Measurements from ENCODE around the gene RS1. TPM values are rescaled to one million over a fixed set of nuclear protein-coding genes. Genes with fewer than 3 reads are reported as not detected.

Gene RS1
- total and polyA plus RNA-seq, 9 of the 15 experiments (the other 6 are each of a cell fraction or from before 2014, with no cell fraction given) = not detected

DNA sequence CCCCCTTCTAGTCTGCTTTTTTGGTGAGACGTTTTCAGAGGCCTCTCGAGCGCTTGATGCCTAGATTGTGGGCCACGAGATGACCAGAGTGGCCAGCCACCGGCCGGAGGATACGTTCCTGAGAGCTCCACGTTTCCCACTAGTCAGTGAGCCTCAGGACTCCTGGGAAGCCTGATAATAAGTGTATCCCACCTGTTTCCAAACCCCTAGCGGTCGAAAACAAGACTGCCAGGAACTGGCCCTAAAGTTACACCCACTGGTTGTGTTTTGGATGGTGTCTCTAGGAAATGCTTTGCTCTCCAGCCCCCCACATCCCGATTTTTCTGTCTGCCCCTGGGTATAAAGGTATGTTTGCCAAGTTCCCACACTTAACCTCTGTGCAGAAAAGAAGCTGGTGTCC, 4.6 kb upstream of the RS1 start:
- WGBS (ENCODE audit: insufficient coverage, low coverage, missing lambda C conversion rate) = 4% methylated on average over 9 of the region's 11 CpGs
- Histone ChIP-seq H3K27ac (ENCODE audit: extremely low read depth, low read depth, low read length) (no peak overlapping the region), H3K4me3 (no peak overlapping the region), H3K9ac (ENCODE audit: insufficient read depth in 1 of 2, low read depth in 2 of 2, low read length in 2 of 2) (no peak overlapping the region), H3K27me3 (ENCODE audit: control insufficient read depth in 2 of 2, insufficient read depth in 2 of 2, low read length in 2 of 2) (no peaks in the 10 kb centered on the region), H3K9me3 (replicated peaks; ENCODE audit: control insufficient read depth, insufficient read depth, low read depth, low read length) (no peaks in the 10 kb centered on the region), H3K4me1 (replicated peaks in 1 of 2; ENCODE audit: control insufficient read depth in 2 of 2, insufficient read depth in 2 of 2, low read length in 2 of 2) (peaks cover 0 to 10% of the 10 kb centered on the region in 2 experiments; a peak in 3 of 5 replicates), H2AFZ (ENCODE audit: low read depth, low read length) (peak overlapping the region; percentile 10; the same call in 1 of the 2 replicates), H3K4me2 (ENCODE audit: insufficient read depth, low read length) (0 out of 2 replicates have a peak overlapping the region, but pooled peaks have one; percentile 64), H4K20me1 (replicated peaks; ENCODE audit: control insufficient read depth, insufficient read depth, low read length) (no peaks in the 10 kb centered on the region), H3K36me3 (ENCODE audit: control insufficient read depth, insufficient read depth, low read length) (no peaks in the 10 kb centered on the region), H3K79me2 (ENCODE audit: control insufficient read depth, insufficient read depth, low read length) (no peaks in the 10 kb centered on the region), H3K9me1 (ENCODE audit: control insufficient read depth, insufficient read depth, low read length) (no peaks in the 10 kb centered on the region)
- intact Hi-C loops (cut with micrococcal nuclease) = no loop called here
- peak; percentile 67 for ATAC-seq
- DNase-seq (ENCODE audit: extremely low read depth in 1 of 4, low spot score in 3 of 4) = peak; percentile 43 to 49 (median 46)
- no TSS peak for BruUV-seq (replicated peaks)
- ChIA-PET POLR2A (no interaction called here), CTCF (ENCODE audit: low intra/inter-chr PET ratio) (interaction anchor here (0.7 kb wide), 1 partner anchor 9 kb away, joined by 3 read pairs; no protein-coding TSS in a partner anchor)
- FAIRE-seq = peak; percentile 74
- in situ Hi-C loops (cut with MboI) = no loop called here
- TF ChIP-seq ARID1B (IDR thresholded peaks at IDR 0.05) (no peak), ILK (tag; IDR thresholded peaks at IDR 0.05; ENCODE audit: borderline replicate concordance, low read depth) (no peak), RHOXF2B (CRISPR knock-in tag; conservative IDR thresholded peaks at IDR 0.05) (no peak), MTA1 (IDR thresholded peaks at IDR 0.05; ENCODE audit: borderline replicate concordance) (no peak), ETV6 (IDR thresholded peaks at IDR 0.05; ENCODE audit: borderline replicate concordance in 1 of 2, low read depth in 2 of 2, low read length in 1 of 2) (no peak), ETV6 (CRISPR knock-in tag; IDR thresholded peaks at IDR 0.05; ENCODE audit: borderline replicate concordance) (no peak), ZNF444 (CRISPR knock-in tag; IDR thresholded peaks at IDR 0.05) (no peak)
- TF ChIP-seq, protein P1, sequence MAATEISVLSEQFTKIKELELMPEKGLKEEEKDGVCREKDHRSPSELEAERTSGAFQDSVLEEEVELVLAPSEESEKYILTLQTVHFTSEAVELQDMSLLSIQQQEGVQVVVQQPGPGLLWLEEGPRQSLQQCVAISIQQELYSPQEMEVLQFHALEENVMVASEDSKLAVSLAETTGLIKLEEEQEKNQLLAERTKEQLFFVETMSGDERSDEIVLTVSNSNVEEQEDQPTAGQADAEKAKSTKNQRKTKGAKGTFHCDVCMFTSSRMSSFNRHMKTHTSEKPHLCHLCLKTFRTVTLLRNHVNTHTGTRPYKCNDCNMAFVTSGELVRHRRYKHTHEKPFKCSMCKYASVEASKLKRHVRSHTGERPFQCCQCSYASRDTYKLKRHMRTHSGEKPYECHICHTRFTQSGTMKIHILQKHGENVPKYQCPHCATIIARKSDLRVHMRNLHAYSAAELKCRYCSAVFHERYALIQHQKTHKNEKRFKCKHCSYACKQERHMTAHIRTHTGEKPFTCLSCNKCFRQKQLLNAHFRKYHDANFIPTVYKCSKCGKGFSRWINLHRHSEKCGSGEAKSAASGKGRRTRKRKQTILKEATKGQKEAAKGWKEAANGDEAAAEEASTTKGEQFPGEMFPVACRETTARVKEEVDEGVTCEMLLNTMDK (IDR thresholded peaks at IDR 0.05; ENCODE audit: borderline replicate concordance, insufficient read depth, low read depth, low read length, poor library complexity, severe bottlenecking) = peak; percentile 11
- TF ChIP-seq, protein P2, sequence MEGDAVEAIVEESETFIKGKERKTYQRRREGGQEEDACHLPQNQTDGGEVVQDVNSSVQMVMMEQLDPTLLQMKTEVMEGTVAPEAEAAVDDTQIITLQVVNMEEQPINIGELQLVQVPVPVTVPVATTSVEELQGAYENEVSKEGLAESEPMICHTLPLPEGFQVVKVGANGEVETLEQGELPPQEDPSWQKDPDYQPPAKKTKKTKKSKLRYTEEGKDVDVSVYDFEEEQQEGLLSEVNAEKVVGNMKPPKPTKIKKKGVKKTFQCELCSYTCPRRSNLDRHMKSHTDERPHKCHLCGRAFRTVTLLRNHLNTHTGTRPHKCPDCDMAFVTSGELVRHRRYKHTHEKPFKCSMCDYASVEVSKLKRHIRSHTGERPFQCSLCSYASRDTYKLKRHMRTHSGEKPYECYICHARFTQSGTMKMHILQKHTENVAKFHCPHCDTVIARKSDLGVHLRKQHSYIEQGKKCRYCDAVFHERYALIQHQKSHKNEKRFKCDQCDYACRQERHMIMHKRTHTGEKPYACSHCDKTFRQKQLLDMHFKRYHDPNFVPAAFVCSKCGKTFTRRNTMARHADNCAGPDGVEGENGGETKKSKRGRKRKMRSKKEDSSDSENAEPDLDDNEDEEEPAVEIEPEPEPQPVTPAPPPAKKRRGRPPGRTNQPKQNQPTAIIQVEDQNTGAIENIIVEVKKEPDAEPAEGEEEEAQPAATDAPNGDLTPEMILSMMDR (IDR thresholded peaks at IDR 0.05 in 2 of 3, conservative IDR thresholded peaks at IDR 0.05 in 1 of 3; ENCODE audit: insufficient read depth in 2 of 3, low read depth in 1 of 3, low read length in 3 of 3) = peak in 2 of 3 experiments; percentile 42 to 48; a peak in 3 of 6 replicates

Measured in K562 (cell line).